DND-41 (cell line): ENCODE measurements around the gene PDCD4.

Source experiments
- CTCF ChIP-seq: IDR thresholded peaks from 2 replicates; pipeline ENCODE4 v1.5.1; 2012; ENCODE audit warnings: borderline replicate concordance, low read length, moderate library complexity, mild to moderate bottlenecking; ENCODE audit not compliant: poor library complexity, severe bottlenecking; ENCODE audit errors: extremely low read depth
- EZH2 ChIP-seq: IDR thresholded peaks from 3 replicates; pipeline ENCODE4 v1.6.1; 2012; ENCODE audit warnings: borderline replicate concordance, low read depth, mild to moderate bottlenecking, moderate library complexity, low read length, inconsistent platforms; ENCODE audit not compliant: severe bottlenecking

GRCh38 chr10:110903280-110904278 is 31.9 kb downstream of the PDCD4 start:
- TF ChIP-seq CTCF, result no peak
- no peak for TF ChIP-seq EZH2
